HepG2 (cell line): ENCODE measurements around the gene GADD45B. TPM values are rescaled to one million over a fixed set of nuclear protein-coding genes. Genes with fewer than 3 reads are reported as not detected.

ENCODE experiments used
- CCAR2 ChIP-seq: fragments of 200-400 bp; formaldehyde crosslinking; optimal IDR thresholded peaks from 2 replicates; pipeline ENCODE3; 2018; ENCODE audit warnings: low read depth, mild to moderate bottlenecking, low read length, moderate library complexity
- EEA1 ChIP-seq: sonication (generic); formaldehyde crosslinking; IDR thresholded peaks from 2 replicates; pipeline ENCODE4 v1.5.1; 2020; ENCODE audit warnings: mild to moderate bottlenecking, missing genetic modification reagents, borderline replicate concordance
- ETV5 ChIP-seq: IDR thresholded peaks from 2 replicates; pipeline ENCODE4 v1.6.1; 2018; ENCODE audit warnings: missing biosample characterization, missing genetic modification reagents, inconsistent platforms, borderline replicate concordance
- FIP1L1 ChIP-seq: fragments of 200-400 bp; formaldehyde crosslinking; IDR thresholded peaks from 2 replicates; pipeline ENCODE4 v1.6.1; 2018; ENCODE audit warnings: low read depth, mild to moderate bottlenecking, low read length, moderate library complexity, borderline replicate concordance; ENCODE audit not compliant: insufficient read depth
- HHEX ChIP-seq: IDR thresholded peaks from 2 replicates; pipeline ENCODE4 v1.6.1; 2016; ENCODE audit warnings: control low read depth
- RBM22 ChIP-seq: fragments of 200-400 bp; formaldehyde crosslinking; optimal IDR thresholded peaks from 2 replicates; pipeline ENCODE3; 2017; ENCODE audit warnings: mild to moderate bottlenecking, low read length, moderate library complexity
- SPEN ChIP-seq: sonication (generic); formaldehyde crosslinking; IDR thresholded peaks from 2 replicates; pipeline ENCODE4 v1.5.1; 2020; ENCODE audit warnings: low read depth, mild to moderate bottlenecking, missing genetic modification reagents
- SRSF1 ChIP-seq: fragments of 200-400 bp; formaldehyde crosslinking; optimal IDR thresholded peaks from 2 replicates; pipeline ENCODE3; 2017; ENCODE audit warnings: mild to moderate bottlenecking, low read depth, low read length, moderate library complexity
- U2AF2 ChIP-seq: fragments of 200-400 bp; formaldehyde crosslinking; IDR thresholded peaks from 2 replicates; pipeline ENCODE4 v1.6.1; 2017; ENCODE audit warnings: low read depth, mild to moderate bottlenecking, low read length
- ZBTB21 ChIP-seq: sonication (generic); formaldehyde crosslinking; IDR thresholded peaks from 2 replicates; pipeline ENCODE4 v1.4.0; 2020; ENCODE audit warnings: missing genetic modification reagents
- ZNF180 ChIP-seq: sonication (generic); formaldehyde crosslinking; IDR thresholded peaks from 2 replicates; pipeline ENCODE4 v1.4.0; 2020; ENCODE audit warnings: low read depth, missing genetic modification reagents, borderline replicate concordance
- ZNF3 ChIP-seq: IDR thresholded peaks from 2 replicates; pipeline ENCODE4 v1.7.0; 2017; ENCODE audit warnings: inconsistent platforms
- ZNF546 ChIP-seq: sonication (generic); formaldehyde crosslinking; conservative IDR thresholded peaks from 2 replicates; pipeline ENCODE4 v1.8.1; 2023; ENCODE audit warnings: mild to moderate bottlenecking, missing genetic modification reagents
- ZSCAN21 ChIP-seq: sonication (generic); formaldehyde crosslinking; IDR thresholded peaks from 2 replicates; pipeline ENCODE4 v1.8.0; 2022; ENCODE audit warnings: mild to moderate bottlenecking, missing genetic modification reagents, moderate library complexity, borderline replicate concordance
- polyA plus RNA-seq, 8 experiments: library from polyadenylated mRNA; depleted of rRNA in 3 of 8; stranded (reverse) in 7 of 8; unstranded in 1 of 8; fragments of >200 nt; fragmentation: Illumina TruSeq in 4 of 8; extraction: Trizol in 4 of 8; gene quantifications; 2 replicates each; pipeline versions ENCODE4 v1.2.1 to v1.2.3, GENCODE V29; 2011 to 2016; ENCODE audit warnings: low read depth in 4 of 8, missing spikeins in 1 of 8, mixed read lengths in 1 of 8; ENCODE audit not compliant: insufficient read depth in 1 of 8
- total RNA-seq, 5 experiments: library from RNA; depleted of rRNA; stranded (reverse); fragments of >200 nt; fragmentation: Illumina TruSeq; extraction: Trizol; gene quantifications; 2 replicates each; pipeline ENCODE4 v1.2.3, GENCODE V29; 2016; ENCODE audit warnings: low read depth in 1 of 5
- TF ChIP-seq, protein P1 (sequence below): sonication (generic); formaldehyde crosslinking; IDR thresholded peaks from 2 replicates; pipeline ENCODE4 v1.4.0; 2020; ENCODE audit warnings: missing genetic modification reagents
- TF ChIP-seq, protein P2 (sequence below): sonication (generic); formaldehyde crosslinking; conservative IDR thresholded peaks from 2 replicates; pipeline ENCODE4 v1.4.0; 2020; ENCODE audit warnings: mild to moderate bottlenecking, missing genetic modification reagents, moderate library complexity
- TF ChIP-seq, protein P3 (sequence below): fragments of 450-650 bp; IDR thresholded peaks from 2 replicates; pipeline ENCODE4 v1.6.1; 2017; ENCODE audit warnings: mild to moderate bottlenecking
- TF ChIP-seq, protein P4 (sequence below): sonication (generic); formaldehyde crosslinking; IDR thresholded peaks from 2 replicates; pipeline ENCODE4 v1.5.1; 2020; ENCODE audit warnings: missing genetic modification reagents, mild to moderate bottlenecking, borderline replicate concordance

Gene GADD45B
- total and polyA plus RNA-seq, 2 of the 13 experiments (the other 11 are each of a cell fraction or from before 2014, with no cell fraction given) = 4.6 to 34.1 TPM

DNA sequence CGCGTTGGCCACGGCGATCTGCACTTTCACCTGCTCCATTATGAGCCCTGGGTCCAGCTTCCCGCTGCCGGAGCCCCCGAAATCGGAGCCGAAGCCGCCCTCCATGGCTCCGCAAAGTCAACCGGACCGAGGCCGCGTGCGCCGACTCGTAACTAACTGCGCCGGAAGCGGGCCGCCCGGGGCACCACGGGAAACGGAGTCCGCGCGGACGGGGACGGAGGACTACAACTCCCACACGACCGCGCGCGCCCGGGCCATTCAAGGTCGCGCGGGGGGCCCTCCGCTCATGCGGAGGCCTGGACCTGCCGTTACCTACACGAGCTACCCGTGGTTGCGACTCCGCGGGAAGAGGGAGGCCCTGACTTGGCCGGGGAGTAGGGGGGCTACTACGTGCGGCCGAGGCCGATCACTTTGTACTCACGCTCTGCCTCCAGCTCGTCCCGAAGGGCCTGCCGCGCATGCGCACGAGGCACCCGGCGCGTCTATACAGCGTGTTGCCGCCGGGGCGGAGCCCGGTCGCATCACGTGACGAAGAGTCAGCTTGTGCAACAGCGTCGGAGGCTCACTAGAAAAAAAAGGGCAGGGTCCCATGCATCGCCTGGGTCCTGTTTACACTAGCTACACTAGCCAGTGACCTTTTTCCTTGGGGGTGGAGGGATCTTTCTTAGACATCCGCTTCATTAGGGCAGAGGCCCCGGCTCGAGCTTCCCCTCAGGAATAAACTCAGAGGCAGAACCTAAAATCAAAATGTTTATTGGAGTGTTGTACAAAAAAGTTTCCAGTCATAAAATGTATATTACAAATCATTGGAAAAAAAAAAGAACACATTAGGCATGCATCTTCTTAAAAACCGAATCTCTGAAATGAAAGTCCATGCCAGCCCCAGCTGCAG, 48.3 kb upstream of the GADD45B start, which contains the start of gene TIMM13 (continued):
- TF ChIP-seq, protein P1, sequence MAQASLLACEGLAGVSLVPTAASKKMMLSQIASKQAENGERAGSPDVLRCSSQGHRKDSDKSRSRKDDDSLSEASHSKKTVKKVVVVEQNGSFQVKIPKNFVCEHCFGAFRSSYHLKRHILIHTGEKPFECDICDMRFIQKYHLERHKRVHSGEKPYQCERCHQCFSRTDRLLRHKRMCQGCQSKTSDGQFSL = 0 out of 2 replicates have a peak, but pooled peaks have one; percentile 14
- TF ChIP-seq ZNF3 (CRISPR knock-in tag) = no peak
- 0 out of 2 replicates have a peak, but pooled peaks have one; percentile 30 for TF ChIP-seq FIP1L1
- TF ChIP-seq, protein P2, sequence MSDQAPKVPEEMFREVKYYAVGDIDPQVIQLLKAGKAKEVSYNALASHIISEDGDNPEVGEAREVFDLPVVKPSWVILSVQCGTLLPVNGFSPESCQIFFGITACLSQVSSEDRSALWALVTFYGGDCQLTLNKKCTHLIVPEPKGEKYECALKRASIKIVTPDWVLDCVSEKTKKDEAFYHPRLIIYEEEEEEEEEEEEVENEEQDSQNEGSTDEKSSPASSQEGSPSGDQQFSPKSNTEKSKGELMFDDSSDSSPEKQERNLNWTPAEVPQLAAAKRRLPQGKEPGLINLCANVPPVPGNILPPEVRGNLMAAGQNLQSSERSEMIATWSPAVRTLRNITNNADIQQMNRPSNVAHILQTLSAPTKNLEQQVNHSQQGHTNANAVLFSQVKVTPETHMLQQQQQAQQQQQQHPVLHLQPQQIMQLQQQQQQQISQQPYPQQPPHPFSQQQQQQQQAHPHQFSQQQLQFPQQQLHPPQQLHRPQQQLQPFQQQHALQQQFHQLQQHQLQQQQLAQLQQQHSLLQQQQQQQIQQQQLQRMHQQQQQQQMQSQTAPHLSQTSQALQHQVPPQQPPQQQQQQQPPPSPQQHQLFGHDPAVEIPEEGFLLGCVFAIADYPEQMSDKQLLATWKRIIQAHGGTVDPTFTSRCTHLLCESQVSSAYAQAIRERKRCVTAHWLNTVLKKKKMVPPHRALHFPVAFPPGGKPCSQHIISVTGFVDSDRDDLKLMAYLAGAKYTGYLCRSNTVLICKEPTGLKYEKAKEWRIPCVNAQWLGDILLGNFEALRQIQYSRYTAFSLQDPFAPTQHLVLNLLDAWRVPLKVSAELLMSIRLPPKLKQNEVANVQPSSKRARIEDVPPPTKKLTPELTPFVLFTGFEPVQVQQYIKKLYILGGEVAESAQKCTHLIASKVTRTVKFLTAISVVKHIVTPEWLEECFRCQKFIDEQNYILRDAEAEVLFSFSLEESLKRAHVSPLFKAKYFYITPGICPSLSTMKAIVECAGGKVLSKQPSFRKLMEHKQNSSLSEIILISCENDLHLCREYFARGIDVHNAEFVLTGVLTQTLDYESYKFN (CRISPR knock-in tag) = peak; percentile 85
- TF ChIP-seq ETV5 (CRISPR knock-in tag) = peak; percentile 71; the same call in 1 of the 2 replicates
- peak; percentile 74 for TF ChIP-seq SPEN (CRISPR knock-in tag)
- 0 out of 2 replicates have a peak, but pooled peaks have one; percentile 12 for TF ChIP-seq EEA1 (CRISPR knock-in tag)
- peak; percentile 55 for TF ChIP-seq SRSF1
- TF ChIP-seq CCAR2 = no peak
- no peak; the same call in 1 of the 2 replicates for TF ChIP-seq ZSCAN21 (CRISPR knock-in tag)
- TF ChIP-seq, protein P3, sequence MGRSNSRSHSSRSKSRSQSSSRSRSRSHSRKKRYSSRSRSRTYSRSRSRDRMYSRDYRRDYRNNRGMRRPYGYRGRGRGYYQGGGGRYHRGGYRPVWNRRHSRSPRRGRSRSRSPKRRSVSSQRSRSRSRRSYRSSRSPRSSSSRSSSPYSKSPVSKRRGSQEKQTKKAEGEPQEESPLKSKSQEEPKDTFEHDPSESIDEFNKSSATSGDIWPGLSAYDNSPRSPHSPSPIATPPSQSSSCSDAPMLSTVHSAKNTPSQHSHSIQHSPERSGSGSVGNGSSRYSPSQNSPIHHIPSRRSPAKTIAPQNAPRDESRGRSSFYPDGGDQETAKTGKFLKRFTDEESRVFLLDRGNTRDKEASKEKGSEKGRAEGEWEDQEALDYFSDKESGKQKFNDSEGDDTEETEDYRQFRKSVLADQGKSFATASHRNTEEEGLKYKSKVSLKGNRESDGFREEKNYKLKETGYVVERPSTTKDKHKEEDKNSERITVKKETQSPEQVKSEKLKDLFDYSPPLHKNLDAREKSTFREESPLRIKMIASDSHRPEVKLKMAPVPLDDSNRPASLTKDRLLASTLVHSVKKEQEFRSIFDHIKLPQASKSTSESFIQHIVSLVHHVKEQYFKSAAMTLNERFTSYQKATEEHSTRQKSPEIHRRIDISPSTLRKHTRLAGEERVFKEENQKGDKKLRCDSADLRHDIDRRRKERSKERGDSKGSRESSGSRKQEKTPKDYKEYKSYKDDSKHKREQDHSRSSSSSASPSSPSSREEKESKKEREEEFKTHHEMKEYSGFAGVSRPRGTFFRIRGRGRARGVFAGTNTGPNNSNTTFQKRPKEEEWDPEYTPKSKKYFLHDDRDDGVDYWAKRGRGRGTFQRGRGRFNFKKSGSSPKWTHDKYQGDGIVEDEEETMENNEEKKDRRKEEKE = no peak
- no peak for TF ChIP-seq HHEX
- TF ChIP-seq ZNF546 (CRISPR knock-in tag) = peak; percentile 30; the same call in 1 of the 2 replicates
- TF ChIP-seq, protein P4, sequence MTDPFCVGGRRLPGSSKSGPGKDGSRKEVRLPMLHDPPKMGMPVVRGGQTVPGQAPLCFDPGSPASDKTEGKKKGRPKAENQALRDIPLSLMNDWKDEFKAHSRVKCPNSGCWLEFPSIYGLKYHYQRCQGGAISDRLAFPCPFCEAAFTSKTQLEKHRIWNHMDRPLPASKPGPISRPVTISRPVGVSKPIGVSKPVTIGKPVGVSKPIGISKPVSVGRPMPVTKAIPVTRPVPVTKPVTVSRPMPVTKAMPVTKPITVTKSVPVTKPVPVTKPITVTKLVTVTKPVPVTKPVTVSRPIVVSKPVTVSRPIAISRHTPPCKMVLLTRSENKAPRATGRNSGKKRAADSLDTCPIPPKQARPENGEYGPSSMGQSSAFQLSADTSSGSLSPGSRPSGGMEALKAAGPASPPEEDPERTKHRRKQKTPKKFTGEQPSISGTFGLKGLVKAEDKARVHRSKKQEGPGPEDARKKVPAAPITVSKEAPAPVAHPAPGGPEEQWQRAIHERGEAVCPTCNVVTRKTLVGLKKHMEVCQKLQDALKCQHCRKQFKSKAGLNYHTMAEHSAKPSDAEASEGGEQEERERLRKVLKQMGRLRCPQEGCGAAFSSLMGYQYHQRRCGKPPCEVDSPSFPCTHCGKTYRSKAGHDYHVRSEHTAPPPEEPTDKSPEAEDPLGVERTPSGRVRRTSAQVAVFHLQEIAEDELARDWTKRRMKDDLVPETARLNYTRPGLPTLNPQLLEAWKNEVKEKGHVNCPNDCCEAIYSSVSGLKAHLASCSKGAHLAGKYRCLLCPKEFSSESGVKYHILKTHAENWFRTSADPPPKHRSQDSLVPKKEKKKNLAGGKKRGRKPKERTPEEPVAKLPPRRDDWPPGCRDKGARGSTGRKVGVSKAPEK = peak; percentile 6; the same call in 1 of the 2 replicates
- TF ChIP-seq ZBTB21 (CRISPR knock-in tag) = no peak
- peak; percentile 80; the same call in 1 of the 2 replicates for TF ChIP-seq ZNF180 (CRISPR knock-in tag)
- TF ChIP-seq RBM22 = peak; percentile 93
- TF ChIP-seq U2AF2 = no peak
